GM13976 (cell line): ENCODE measurements around the gene STPG1.

Experiments
- DNase-seq: peaks from one replicate; pipeline ENCODE4 v3.0.0; 2012; ENCODE audit warnings: low spot score
- in situ Hi-C: fragments of 300-500 bp; cut with MboI; formaldehyde crosslinking; loops from one replicate; pipeline ENCODE4 v1.12.0; 2022; ENCODE audit warnings: low sequenced_read_pairs, mixed read lengths, inconsistent platforms; ENCODE audit not compliant: unreplicated experiment
- TF ChIP-seq, protein P1 (sequence below): IDR thresholded peaks from 2 replicates; pipeline ENCODE4 v1.5.1; 2012; ENCODE audit warnings: borderline replicate concordance, mild to moderate bottlenecking; ENCODE audit not compliant: insufficient read depth; ENCODE audit errors: extremely low read depth, missing control alignments, control extremely low read depth

Gene STPG1

DNA sequence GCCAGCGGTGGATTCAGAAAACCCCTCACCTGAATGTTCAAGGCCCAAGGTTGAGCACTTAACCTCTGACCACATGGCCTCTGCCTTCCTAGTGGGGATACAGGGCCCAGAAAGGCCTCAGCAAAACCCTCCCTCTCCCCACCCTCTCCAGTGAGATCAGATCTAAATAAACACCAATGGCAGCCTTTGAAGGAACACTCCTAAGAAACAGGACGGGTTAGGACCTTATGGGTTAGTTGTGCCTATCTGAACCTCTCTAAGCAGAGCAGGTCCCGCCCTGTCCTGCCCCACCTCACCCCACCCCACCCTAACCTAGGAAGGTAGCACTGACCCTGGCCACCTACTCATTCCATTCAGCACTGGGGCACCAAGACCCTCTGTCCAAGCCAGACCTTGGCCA lies 102.3 kb downstream of the STPG1 start:
- TF ChIP-seq, protein P1, sequence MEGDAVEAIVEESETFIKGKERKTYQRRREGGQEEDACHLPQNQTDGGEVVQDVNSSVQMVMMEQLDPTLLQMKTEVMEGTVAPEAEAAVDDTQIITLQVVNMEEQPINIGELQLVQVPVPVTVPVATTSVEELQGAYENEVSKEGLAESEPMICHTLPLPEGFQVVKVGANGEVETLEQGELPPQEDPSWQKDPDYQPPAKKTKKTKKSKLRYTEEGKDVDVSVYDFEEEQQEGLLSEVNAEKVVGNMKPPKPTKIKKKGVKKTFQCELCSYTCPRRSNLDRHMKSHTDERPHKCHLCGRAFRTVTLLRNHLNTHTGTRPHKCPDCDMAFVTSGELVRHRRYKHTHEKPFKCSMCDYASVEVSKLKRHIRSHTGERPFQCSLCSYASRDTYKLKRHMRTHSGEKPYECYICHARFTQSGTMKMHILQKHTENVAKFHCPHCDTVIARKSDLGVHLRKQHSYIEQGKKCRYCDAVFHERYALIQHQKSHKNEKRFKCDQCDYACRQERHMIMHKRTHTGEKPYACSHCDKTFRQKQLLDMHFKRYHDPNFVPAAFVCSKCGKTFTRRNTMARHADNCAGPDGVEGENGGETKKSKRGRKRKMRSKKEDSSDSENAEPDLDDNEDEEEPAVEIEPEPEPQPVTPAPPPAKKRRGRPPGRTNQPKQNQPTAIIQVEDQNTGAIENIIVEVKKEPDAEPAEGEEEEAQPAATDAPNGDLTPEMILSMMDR, result no peak
- in situ Hi-C loops, result no loop called here
- DNase-seq, result no peak

GRCh38 chr1:24309762-24310485 lies 103.7 kb downstream of the STPG1 start:
- no peak for DNase-seq
- TF ChIP-seq, protein P1, result no peak
- in situ Hi-C loops, result no loop called here

- in situ Hi-C loops, result no loop called here
- no peak for DNase-seq
Observed at GRCh38 chr1:24308365-24309015, 105.1 kb downstream of the STPG1 start.

More at GRCh38 chr1:24308365-24309015, 105.1 kb downstream of the STPG1 start:
- TF ChIP-seq, protein P1, result no peak
